ENCODE results near the gene BEND3.
"Not testable (repeated sequence)": the region's sequence is repeated elsewhere in the genome, so short reads cannot be mapped to it uniquely, and the experiment has no call there.

BEND3 gene

DNA sequence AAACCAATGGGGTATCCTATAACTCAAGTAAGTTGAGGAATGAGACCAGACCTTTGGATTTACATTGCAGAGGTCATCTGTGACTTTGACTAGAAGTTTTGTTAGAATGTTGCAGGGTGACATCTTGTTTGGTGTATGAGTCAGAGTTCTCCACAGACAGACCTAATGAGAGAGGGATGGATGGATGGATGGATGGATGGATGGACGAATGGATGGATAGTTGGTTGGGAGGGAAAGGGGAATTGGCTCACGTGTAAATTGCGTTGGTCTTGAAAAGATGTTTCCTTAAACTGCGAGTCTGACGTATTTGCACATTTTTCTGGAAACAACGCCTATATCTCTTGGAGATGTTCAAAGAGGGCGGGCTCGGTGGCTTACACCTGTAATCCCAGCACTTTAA is 88.3 kb downstream of the BEND3 start:
- DNase-seq = no peak

DNA sequence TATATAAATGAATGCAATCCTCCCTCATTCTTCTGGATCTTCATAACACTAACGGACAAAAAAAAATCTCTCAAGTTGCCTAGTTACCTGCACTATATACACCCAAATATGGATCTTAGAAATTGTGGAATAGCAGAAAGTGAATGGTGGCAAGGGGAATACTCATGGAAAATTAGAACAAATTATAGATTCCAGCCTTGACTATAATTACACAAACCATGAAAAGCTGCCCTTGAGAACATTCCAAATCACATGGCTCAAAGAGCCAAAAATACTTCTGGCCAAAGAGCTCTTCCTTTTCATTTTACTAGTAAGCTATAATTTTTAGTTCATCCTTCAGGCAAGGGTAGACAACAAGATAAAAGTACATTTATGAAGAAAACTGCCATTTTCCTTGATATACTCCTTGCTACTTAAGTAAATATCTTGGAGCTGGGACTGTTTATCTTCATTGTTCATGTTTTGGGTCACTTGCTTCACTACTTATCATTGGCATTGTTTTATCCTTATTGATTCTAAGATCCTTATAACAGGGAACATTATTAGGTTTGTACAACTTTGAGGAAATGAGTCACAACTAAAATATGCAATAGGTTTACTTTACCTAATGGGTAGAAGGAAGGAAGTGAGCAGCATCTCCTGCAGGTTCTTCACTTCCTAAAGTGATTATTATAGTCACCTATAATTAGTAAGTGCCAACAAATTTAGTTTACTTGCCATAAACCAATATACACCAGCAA is 93.7 kb downstream of the BEND3 start:
- no peak for DNase-seq

DNA sequence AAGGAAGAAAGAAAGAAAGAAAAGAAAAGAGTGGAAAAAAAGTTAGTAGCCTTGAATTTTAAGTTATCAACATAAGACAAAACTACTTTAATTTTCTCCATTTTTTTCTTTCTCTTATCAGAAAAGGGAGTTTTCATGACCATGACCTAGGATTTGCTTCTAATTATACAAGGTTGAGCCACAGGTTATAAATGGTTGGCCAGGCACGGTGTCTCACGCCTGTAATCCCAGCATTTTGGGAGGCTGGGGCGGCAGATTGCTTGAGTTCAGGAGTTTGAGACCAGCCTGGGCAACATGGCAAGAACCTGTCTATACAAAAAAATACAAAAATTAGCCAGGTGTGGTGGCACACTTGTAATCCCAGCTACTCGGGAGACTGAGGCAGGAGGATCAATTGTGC is 95.1 kb downstream of the BEND3 start:
- no peak for DNase-seq

DNA sequence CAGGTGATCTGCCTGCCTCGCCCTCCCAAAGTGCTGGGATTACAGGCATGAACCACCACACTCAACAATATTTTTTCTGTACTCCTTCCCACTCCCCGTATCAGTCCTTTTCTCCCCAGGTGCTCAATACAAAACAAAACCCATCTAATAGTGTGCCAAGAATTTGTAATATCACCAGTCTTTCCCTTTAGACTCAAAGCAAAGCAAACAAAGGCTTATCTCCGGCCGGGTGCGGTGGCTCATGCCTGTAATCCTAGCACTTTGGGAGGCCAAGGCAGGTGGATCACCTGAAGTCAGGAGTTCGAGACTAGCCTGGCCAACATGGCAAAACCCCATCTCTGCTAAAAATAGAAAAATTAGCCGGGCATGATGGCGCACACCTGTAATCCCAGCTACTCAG is 95.7 kb downstream of the BEND3 start:
- not testable (repeated sequence) for DNase-seq

DNA sequence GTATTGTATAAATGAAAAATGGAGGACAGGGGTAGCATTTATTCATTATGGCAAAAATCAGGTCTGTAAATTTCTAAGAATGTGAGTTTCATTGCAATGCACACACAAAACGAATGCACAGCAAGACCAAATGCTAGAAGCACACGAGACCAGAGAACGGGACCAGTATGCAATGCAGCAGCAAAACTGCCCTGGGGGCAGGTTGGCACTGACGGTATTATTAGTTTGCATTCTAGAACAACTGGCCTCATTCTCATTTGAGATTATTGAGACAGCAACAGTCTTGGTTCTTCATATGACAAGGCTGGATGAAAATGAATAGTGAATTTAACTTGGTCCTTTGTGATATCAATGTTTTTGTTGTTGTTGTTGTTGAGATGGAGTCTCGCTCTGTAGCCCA is 96.3 kb downstream of the BEND3 start:
- no peak for DNase-seq
